WTC11 (cell line): ENCODE results near the gene C19orf47. TPM values are rescaled to one million over a fixed set of nuclear protein-coding genes. Genes with fewer than 3 reads are reported as not detected.

Experiments used
- ATAC-seq: fragments of 200-7000 bp; cut with Tn5 transposase; 2 replicates; pipeline ENCODE4 v1.10.0; 2021; ENCODE audit warnings: mild to moderate bottlenecking, moderate library complexity
- CTCF ChIA-PET: fragments of 300-600 bp; sonication (Branson Sonifier 250); formaldehyde crosslinking; loops from one replicate; lab custom pipeline; 2021; ENCODE audit warnings: antibody characterized with exemption; lab: Charles Lee
- POLR2A ChIA-PET: fragments of 350-600 bp; sonication (Branson Sonifier 250); formaldehyde crosslinking; loops from one replicate; lab custom pipeline; 2021; ENCODE audit warnings: antibody characterized with exemption; lab: Charles Lee
- DNase-seq: peaks from one replicate; pipeline ENCODE4 v3.0.0; 2021; ENCODE audit warnings: low spot score
- H3K27ac Mint-ChIP-seq: 2 replicates; pipeline ENCODE4 v1.8.0; 2021; ENCODE audit warnings: mixed read lengths
- H3K27me3 Mint-ChIP-seq: 2 replicates; pipeline ENCODE4 v1.8.0; 2021; ENCODE audit warnings: low read depth, mild to moderate bottlenecking, moderate library complexity, mixed read lengths
- H3K36me3 Mint-ChIP-seq: 2 replicates; pipeline ENCODE4 v1.8.0; 2021; ENCODE audit warnings: mixed read lengths
- H3K4me1 Mint-ChIP-seq: 2 replicates; pipeline ENCODE4 v1.8.0; 2022; ENCODE audit warnings: mixed read lengths
- H3K4me3 Mint-ChIP-seq: 2 replicates; pipeline ENCODE4 v1.8.0; 2021; ENCODE audit warnings: mild to moderate bottlenecking, moderate library complexity, mixed read lengths
- H3K9me3 Mint-ChIP-seq: 2 replicates; pipeline ENCODE4 v1.8.0; 2021; ENCODE audit warnings: mixed read lengths
- ARID4B ChIP-seq: sonication (generic); formaldehyde crosslinking; IDR thresholded peaks from 2 replicates; pipeline ENCODE4 v1.8.0; 2023; ENCODE audit warnings: missing genetic modification reagents, mild to moderate bottlenecking, borderline replicate concordance
- ATF3 ChIP-seq: sonication (generic); formaldehyde crosslinking; conservative IDR thresholded peaks from 2 replicates; pipeline ENCODE4 v1.8.1; 2022; ENCODE audit warnings: mild to moderate bottlenecking, missing genetic modification reagents
- CTCF ChIP-seq: fragments of 200-600 bp; IDR thresholded peaks from 2 replicates; pipeline ENCODE4 v1.8.0; 2022; ENCODE audit warnings: antibody characterized with exemption
- ELF4 ChIP-seq: sonication (generic); formaldehyde crosslinking; IDR thresholded peaks from 2 replicates; pipeline ENCODE4 v1.8.1; 2022; ENCODE audit warnings: low read depth, mild to moderate bottlenecking, moderate library complexity, missing genetic modification reagents
- ETV6 ChIP-seq: sonication (generic); formaldehyde crosslinking; IDR thresholded peaks from 2 replicates; pipeline ENCODE4 v1.8.1; 2022; ENCODE audit warnings: mild to moderate bottlenecking, missing genetic modification reagents
- NFE2L1 ChIP-seq: sonication (generic); formaldehyde crosslinking; IDR thresholded peaks from 2 replicates; pipeline ENCODE4 v1.8.1; 2023; ENCODE audit warnings: missing genetic modification reagents
- NFYB ChIP-seq: sonication (generic); formaldehyde crosslinking; conservative IDR thresholded peaks from 2 replicates; pipeline ENCODE4 v1.8.0; 2022; ENCODE audit warnings: low read depth, missing genetic modification reagents
- NR1H2 ChIP-seq: sonication (generic); formaldehyde crosslinking; IDR thresholded peaks from 2 replicates; pipeline ENCODE4 v1.9.0; 2021; ENCODE audit warnings: mild to moderate bottlenecking, moderate library complexity, missing genetic modification reagents
- OVOL2 ChIP-seq: fragments of 250-450 bp; sonication (Bioruptor Pico); IDR thresholded peaks from 2 replicates; pipeline ENCODE4 v1.9.0; 2021; ENCODE audit warnings: mild to moderate bottlenecking, borderline replicate concordance
- SOX15 ChIP-seq: fragments of 250-450 bp; sonication (Bioruptor Pico); IDR thresholded peaks from 2 replicates; pipeline ENCODE4 v1.9.0; 2021; ENCODE audit warnings: mild to moderate bottlenecking
- ZNF263 ChIP-seq: sonication (generic); formaldehyde crosslinking; IDR thresholded peaks from 2 replicates; pipeline ENCODE4 v1.8.1; 2022; ENCODE audit warnings: low read depth, mild to moderate bottlenecking, moderate library complexity, missing genetic modification reagents
- total RNA-seq: library from RNA; stranded (reverse); gene quantifications from 3 replicates; pipeline ENCODE4 v1.2.3, GENCODE V29; 2021
- TF ChIP-seq, protein P1 (sequence below): sonication (generic); formaldehyde crosslinking; IDR thresholded peaks from 2 replicates; pipeline ENCODE4 v1.8.1; 2022; ENCODE audit warnings: mild to moderate bottlenecking, moderate library complexity, missing genetic modification reagents
- TF ChIP-seq, protein P2 (sequence below): fragments of 250-450 bp; sonication (Bioruptor Pico); IDR thresholded peaks from 2 replicates; pipeline ENCODE4 v1.9.0; 2021; ENCODE audit warnings: mild to moderate bottlenecking
- TF ChIP-seq, protein P3 (sequence below): fragments of 250-450 bp; sonication (Bioruptor Pico); IDR thresholded peaks from 2 replicates; pipeline ENCODE4 v1.9.0; 2021; ENCODE audit warnings: moderate library complexity, mild to moderate bottlenecking, inconsistent platforms, borderline replicate concordance
- TF ChIP-seq, protein P4 (sequence below): sonication (generic); formaldehyde crosslinking; IDR thresholded peaks from 2 replicates; pipeline ENCODE4 v1.8.1; 2023; ENCODE audit warnings: mild to moderate bottlenecking, missing genetic modification reagents, moderate library complexity

C19orf47 gene
- total RNA-seq, 1 experiment from 2014 or later = 15.6 TPM

GRCh38 chr19:40377876-40378385 is 29.7 kb upstream of the C19orf47 start (continued):
- no peak for TF ChIP-seq ARID4B

GRCh38 chr19:40376286-40376862 is 28.2 kb upstream of the C19orf47 start:
- ChIA-PET POLR2A (no interaction called here), CTCF (no interaction called here)
- Mint-ChIP-seq H3K36me3 (peaks cover 24% of the 10 kb centered on the region), H3K27me3 (no peaks in the 10 kb centered on the region), H3K4me1 (no peaks in the 10 kb centered on the region), H3K27ac (no peak overlapping the region)
- TF ChIP-seq, protein P1, sequence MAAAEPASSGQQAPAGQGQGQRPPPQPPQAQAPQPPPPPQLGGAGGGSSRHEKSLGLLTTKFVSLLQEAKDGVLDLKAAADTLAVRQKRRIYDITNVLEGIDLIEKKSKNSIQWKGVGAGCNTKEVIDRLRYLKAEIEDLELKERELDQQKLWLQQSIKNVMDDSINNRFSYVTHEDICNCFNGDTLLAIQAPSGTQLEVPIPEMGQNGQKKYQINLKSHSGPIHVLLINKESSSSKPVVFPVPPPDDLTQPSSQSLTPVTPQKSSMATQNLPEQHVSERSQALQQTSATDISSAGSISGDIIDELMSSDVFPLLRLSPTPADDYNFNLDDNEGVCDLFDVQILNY (CRISPR knock-in tag) = no peak
- no peak for TF ChIP-seq ATF3 (CRISPR knock-in tag)
- TF ChIP-seq SOX15 = no peak
- no peak for TF ChIP-seq ETV6 (CRISPR knock-in tag)
- TF ChIP-seq ELF4 (CRISPR knock-in tag) = no peak
- no peak for TF ChIP-seq NFE2L1 (CRISPR knock-in tag)
- TF ChIP-seq, protein P2, sequence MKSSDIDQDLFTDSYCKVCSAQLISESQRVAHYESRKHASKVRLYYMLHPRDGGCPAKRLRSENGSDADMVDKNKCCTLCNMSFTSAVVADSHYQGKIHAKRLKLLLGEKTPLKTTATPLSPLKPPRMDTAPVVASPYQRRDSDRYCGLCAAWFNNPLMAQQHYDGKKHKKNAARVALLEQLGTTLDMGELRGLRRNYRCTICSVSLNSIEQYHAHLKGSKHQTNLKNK (CRISPR knock-in tag) = no peak
- TF ChIP-seq, protein P3, sequence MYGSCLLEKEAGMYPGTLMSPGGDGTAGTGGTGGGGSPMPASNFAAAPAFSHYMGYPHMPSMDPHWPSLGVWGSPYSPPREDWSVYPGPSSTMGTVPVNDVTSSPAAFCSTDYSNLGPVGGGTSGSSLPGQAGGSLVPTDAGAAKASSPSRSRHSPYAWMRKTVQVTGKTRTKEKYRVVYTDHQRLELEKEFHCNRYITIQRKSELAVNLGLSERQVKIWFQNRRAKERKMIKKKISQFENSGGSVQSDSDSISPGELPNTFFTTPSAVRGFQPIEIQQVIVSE (CRISPR knock-in tag) = no peak
- TF ChIP-seq, all 79 proteins: peak for 0
- Mint-ChIP-seq H3K9me3 (no peaks in the 10 kb centered on the region), H3K4me3 (no peak overlapping the region)
- ATAC-seq (no peak), DNase-seq (no peak)

GRCh38 chr19:40374084-40374483 is 25.9 kb upstream of the C19orf47 start:
- ChIA-PET CTCF (interaction anchor here (0.6 kb wide), 1 partner anchor 140 kb away, joined by 5 read pairs; no protein-coding TSS in a partner anchor), POLR2A (no interaction called here)
- Mint-ChIP-seq H3K9me3 (no peaks in the 10 kb centered on the region), H3K4me1 (no peaks in the 10 kb centered on the region), H3K4me3 (no peak overlapping the region), H3K27ac (no peak overlapping the region), H3K36me3 (peaks cover 27% of the 10 kb centered on the region), H3K27me3 (no peaks in the 10 kb centered on the region)
- ATAC-seq (no peak), DNase-seq (no peak)
- no peak for TF ChIP-seq CTCF
- TF ChIP-seq ETV6 (CRISPR knock-in tag) = no peak
- no peak for TF ChIP-seq ZNF263 (CRISPR knock-in tag)
- no peak for TF ChIP-seq NR1H2 (CRISPR knock-in tag)
- TF ChIP-seq, protein P4, sequence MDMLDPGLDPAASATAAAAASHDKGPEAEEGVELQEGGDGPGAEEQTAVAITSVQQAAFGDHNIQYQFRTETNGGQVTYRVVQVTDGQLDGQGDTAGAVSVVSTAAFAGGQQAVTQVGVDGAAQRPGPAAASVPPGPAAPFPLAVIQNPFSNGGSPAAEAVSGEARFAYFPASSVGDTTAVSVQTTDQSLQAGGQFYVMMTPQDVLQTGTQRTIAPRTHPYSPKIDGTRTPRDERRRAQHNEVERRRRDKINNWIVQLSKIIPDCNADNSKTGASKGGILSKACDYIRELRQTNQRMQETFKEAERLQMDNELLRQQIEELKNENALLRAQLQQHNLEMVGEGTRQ (CRISPR knock-in tag) = no peak
- no peak for TF ChIP-seq ARID4B
- no peak for TF ChIP-seq NFYB (CRISPR knock-in tag)
- no peak for TF ChIP-seq ELF4 (CRISPR knock-in tag)
- no peak for TF ChIP-seq OVOL2
